ENCODE measurements around the gene NHS.

The NHS gene

DNA sequence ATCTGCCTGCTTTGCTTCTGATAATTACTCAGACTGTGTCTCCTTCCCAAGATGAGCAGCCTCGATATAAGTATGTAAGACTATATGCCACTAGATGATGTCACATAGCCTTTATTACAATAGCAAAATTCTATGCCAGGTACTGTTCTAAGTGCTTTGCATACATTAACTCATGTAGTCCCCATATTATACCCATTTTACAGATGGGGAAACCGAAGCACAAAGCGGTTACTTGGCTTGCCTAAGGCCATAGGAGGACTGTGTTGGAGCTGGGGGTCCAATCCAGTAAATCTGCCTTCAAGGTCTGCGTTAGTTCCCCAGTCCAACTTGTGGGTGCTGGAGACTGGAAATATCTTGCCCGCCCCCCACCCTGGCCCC is 361.5 kb downstream of the NHS start:
- no peak for DNase-seq (ENCODE audit: low read depth in 2 of 2)

DNA sequence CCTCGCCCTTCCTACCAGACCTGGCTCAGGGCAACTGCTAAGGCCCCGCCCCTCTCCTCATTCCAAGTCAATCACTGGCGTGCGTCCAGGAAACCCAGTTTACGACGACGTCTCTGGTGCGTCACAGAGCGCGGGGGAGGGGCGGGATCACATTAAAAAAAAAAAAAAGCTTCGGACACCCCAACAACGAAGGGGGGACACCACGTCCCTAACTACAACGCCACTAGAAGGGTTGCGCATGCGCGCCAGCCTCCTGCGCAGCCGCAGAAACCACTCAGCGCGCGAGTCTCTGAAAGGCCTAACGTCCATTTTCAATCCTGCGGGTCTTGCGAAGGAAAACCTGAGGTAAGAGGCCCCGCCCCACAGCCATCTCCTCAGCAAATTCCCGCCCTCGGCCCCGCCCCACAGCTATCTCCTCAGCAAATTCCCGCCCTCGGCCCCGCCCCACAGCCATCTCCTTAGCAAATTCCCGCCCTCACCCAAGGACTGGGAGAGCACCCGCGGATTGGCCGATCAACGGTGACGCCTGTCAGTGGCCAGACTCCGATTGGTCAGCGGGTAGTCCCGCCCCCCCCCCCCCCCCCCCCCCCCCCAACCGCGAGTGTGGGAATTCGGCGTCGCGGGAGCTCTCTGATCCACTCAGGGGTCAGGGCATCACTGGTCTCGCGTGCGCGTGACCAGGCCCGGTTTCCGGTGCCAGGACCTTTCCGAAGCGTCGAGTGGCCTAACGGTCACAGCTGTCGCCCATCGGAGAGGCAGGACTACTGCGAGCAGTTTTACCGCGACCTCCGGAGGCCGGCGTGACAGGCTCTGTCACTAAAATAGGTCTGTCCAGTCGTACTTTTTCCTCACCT is 362.1 kb downstream of the NHS start, which contains the start of gene SCML1:
Gene SCML1, plus strand, starts transcription at position 638 of the 854 bp plus-strand sequence. CDS start 6,694 bp downstream, outside the sequence.
- peak; percentile 82 to 84 for DNase-seq (ENCODE audit: low read depth in 2 of 2)

DNA sequence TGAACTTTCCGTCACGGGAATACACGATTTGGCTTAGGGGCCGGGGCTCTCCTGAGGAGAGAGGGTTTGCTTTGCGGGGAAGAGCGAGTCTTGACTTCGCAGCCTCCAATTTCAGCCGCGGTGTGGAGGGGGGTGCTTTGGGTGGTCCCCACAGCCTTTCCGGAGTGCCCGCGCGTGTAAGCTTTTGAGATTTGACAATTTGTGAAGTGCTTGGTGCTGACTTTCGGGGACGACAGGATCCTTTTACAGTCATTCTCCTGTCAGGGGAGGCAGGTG is 362.6 kb downstream of the NHS start:
- DNase-seq (ENCODE audit: low read depth in 2 of 2), result peak; percentile 7

DNA sequence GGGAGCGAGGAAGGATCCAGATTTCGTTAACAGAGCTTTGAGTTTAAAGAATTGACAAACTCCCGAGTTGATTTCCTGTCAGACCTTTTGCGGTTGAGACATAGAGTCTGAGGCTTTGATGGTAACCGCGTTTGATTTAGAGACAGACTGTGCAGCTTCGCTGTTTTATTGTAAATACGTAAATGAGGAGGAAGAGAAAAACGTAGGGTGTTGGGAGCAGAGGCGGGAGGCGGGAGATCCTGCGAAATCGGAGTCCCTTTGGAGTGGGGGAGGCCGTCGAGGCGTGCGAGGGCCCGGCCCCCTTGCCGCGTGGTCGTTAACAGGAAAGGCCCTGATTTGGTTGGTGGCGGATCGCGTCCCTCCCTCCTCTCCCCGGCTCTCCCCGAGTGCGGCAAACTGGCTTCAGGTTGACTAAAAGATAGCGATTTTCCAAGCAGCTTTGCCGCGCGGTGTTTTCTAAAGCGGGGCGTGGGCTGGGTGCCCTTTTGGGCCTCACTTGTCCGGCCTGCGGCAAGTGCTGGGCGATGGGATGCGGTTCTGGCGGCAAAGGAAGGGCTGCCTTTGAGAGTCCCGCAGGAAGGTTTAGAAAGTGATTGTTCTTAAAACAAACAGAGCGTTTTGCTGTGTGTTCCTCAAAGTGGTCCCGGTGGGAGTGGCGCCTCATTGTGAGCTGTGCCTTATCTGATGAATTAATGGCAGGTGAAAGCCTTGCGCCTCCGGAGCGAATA is 363.1 kb downstream of the NHS start:
- DNase-seq (ENCODE audit: low read depth in 2 of 2), result peak; percentile 12 to 24

DNA sequence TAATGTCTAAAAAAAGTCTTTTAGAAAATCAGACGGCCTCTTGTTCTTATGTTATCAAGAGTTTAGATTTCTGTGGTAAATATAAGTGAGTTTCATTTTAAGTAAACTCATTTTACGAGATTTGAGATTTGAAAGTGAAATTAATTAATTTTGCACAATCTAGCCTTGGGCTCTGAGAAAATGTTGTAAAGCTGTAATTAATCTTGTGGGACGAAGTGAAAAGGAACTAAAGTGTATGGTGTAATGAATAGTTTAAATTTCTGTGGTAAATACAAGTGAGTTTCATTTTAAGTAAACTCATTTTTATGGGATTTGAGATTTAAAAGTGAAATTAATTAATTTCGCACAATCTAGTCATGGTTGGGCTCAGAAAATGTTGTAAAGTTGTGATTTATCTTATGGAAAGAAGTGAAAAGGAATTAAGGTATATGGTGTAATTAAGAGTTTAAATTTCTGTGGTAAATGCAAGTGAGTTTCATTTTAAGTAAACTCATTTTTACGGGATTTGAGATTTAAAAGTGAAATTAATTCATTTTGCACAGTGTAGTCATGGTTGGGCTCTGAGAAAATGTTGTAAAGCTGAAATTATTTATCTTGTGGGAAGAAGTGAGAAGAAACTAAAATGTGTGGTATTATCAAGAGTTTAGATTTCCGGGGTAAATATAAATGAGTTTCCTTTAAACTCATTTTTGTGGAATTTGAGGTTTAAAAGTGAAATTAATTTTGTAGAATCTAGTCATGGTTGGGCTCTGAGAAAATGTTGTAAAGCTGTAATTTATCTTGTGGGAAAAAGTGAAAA is 363.9 kb downstream of the NHS start:
- no peak for DNase-seq (ENCODE audit: low read depth in 2 of 2)

DNA sequence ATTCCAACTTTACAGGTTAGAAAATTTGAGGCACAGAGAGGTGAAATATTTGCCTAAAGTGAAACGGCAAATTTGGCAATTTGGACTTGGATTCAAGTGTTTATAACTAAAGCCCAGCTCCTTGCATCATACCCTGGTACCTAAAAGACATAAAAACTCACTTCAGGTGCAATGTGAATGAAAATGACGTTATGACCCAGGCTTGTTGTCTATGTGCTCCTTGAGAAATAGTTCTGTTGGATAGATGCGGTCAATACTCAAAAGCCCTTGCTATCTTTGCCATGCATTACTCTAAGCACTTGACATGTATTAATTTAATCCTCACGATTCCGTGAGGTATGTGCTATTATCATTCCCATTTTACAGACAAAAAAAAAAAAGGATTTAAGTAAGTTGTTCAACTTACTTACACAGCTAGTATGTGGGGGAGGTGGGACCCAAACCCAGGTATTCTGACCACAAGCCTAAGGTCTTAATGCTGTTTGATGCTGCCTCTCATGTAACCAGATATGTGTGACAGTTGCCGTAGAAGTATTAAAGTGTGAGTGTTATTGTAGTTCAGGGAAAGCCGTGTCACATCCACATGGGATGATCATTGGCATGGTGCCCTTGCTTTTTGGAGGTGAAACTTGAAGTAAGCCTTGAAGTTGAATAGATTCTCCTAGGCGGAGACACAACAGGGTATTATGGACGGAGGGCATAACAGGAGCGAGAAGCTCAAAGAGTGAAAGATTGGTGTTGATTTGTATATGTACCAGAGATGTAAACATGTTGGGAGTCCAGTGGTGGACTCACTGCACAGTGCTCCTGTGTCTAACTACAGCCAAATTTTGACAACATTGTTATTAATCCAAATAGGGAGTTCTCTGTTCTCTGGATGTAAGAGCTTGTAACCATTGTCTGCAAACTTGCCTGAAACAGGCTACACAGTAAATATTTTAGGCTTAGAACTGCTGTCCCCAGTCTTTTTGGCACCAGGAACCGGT is 365.4 kb downstream of the NHS start:
- DNase-seq (ENCODE audit: low read depth in 2 of 2), result no peak

DNA sequence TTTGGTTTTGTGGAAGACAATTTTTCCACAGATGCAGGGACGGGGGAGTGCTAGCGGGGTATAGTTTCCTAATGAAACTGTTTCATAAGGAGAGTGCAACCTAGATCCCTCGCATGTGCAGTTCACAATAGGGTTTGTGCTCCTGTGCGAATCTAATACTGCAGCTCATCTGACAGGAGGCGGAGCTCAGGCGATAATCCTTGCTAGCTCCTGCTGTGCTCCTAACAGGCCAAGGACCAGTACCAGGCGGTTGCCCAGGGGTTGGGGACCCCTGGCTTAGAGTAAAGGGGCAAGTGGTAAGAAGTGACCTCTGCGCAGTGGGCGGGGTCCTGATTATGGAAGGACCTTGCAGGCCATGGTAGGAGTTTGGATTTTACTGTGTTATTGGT is 366.1 kb downstream of the NHS start:
- DNase-seq (ENCODE audit: low read depth in 2 of 2), result no peak

DNA sequence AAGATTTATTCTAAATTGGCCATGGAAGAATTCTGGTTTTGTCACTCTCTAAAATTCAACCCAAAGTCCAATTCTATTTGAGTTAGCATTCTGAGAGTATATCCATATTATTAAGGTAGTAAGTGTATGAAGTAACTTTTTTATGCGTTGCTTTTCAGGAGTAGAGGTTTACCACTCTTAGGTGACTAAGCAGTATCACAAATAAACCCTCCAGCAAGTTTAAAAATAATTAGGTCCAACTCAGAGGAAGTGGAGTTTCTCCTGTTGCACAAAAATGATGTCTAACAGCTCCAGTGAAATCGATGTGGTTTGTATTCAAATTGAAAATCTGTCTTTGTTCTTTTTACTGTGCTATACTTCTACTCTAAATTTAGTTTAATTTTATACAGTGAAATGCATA is 368.9 kb downstream of the NHS start:
- no peak for DNase-seq (ENCODE audit: low read depth in 2 of 2)

DNA sequence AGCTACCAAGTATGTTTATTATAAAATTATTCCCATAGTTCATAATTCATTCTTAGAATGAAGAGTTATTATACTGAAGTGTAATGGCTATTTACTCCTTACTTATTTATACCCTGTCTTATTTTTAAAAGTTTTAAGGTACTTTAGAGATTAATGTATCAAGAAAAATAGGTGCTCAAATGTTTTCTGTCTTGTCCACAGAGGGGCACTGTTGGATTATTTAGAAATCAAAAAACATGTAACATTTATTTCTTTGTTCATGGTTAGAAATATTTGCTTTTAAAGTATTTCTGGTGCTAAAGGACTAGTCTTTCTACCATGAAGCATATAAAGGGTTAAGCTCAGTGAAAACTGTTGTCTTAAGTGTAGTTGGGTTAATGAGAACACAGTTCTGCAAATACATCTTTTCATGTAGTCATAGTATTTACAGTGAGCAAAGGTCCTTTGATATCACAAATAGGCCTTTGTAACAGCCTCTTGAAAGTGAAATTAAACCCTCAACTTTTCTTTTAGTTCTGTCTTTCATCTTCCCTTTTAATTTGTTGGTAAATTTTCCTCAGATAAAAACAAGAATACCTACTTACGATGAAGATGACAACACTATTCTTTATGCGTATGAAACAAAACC is 370.0 kb downstream of the NHS start:
- DNase-seq (ENCODE audit: low read depth in 2 of 2), result no peak

DNA sequence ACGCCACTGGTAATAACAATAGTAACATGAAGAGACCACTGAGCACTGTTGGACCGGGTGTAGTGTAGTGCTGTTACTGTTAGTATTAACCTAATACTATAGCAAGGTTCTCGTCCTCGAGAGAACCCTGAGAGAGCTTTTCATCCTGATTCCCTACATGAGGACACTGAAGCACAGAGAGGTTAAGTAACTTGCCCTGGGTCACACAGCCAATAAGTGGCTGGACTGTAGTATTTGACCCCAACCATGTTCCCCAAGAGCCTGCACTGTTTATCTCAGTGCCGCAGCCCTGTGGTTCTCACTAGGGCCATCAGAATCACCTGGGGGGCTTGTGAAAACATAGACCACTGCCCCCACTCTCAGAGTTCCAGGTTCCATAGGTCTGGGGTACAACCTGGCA is 372.7 kb downstream of the NHS start:
- DNase-seq (ENCODE audit: low read depth in 2 of 2), result no peak

DNA sequence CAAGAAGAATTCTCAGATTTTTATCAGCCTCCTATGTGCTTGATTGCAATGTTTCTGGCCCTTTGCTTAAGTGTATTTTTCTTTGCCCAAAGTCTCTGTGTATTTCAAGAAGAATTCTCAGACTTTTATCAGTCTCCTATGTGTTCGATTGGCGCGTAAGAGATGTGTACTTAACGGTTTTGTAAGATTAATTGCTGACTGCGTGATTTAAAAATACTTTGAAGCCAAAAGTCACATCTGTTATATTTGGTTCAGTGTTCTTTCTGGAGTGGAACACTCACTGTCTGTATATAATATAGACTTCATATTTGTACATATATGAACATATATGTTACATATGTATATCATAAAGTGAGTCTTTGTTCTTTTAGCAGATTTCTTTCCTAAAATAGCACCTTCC is 373.7 kb downstream of the NHS start:
- no peak for DNase-seq (ENCODE audit: low read depth in 2 of 2)

DNA sequence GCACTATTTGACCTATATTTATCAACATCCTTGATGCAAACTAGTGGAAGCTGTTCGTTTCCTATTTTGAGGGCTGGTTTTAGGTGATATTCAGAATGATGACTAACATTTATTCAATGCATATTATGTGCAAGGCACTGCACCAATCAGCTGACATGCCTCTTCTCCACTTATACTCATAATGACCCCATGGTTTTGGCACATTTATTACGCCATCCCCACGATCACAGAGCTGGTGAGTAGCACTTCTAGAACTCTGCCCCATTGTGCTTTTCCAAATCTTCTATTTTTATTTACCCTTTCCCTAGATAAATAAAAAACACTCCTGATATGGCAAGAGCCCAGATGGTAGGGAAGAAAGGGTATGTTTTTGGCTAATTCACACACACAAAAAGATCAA is 375.4 kb downstream of the NHS start:
- no peak for DNase-seq (ENCODE audit: low read depth in 2 of 2)

DNA sequence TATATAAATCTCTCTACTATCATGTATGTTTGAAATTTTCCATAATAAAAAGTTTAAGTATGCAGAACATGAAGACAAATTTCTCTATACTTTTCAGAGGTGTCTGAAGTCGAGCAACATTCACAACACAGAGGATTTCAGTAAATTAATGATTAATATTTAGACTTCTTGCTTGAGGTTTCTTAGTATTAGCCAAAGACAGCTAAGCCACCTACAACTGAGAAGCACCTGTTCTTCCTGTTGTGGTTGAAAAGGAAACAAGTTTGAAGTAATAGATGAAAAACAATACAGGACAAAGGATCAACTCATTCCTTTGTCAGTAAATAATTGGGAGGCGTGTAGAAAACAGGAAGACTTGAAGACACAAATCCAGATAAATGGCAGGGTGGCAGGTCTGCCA is 383.4 kb downstream of the NHS start:
- no peak for DNase-seq (ENCODE audit: low read depth in 2 of 2)

DNA sequence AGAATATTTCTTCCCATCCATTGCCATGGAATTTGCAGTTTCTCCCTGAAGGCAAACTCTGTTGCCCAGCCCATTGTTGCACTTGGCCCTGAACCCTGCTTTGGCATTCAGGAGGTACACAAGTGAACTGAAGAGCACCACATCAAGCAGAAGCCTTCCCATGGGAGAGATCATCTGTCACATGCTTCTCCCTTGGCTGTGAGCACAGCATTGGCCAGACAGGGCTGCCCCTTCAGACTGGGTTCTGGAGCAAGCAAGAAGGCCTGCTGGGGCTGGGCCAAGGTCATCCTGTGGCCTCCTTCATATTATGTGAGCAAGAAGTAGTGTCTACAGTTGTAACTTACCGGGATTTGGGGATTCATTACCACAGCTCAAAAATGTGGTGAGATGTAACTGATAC is 385.0 kb downstream of the NHS start:
- no peak for DNase-seq (ENCODE audit: low read depth in 2 of 2)

DNA sequence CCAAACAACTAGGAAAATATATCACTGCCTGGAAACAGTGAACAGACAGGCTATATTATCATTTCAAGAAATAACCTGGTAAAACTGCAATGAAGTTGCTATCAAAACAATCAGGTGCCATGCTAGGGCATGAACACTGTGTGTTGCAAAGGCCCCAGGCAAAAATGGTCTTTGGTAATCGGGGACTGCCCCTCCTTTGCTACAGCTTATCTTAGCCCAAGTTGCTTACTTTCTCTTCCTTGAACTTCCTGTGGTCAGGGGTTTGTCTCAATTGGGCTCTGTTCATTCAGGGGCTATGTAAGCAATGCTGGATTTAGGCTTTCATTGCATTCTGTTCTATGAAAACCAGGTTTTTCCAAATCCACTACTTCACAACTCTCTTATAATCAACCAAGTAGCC is 392.7 kb downstream of the NHS start:
- DNase-seq (ENCODE audit: low read depth in 2 of 2), result no peak

DNA sequence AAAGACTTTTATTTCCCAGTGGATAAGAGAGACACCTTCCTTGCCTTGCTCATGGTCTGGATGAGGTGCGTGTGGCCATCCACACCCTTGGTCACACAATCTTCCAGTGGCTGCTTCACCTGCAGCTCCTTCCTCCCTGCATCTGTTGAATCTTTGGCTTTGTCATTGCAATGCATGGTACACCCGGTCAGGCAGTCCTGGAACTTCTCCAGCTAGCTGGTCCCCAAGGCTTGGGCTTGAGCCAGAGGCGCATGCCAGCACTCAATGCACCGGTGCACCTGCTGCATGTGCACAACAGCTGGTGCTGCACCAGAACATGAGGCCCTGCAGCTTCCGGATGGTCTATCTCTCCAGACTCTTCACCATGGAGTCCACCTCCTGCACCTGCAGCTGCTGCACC is 394.0 kb downstream of the NHS start:
- no peak for DNase-seq (ENCODE audit: low read depth in 2 of 2)

DNA sequence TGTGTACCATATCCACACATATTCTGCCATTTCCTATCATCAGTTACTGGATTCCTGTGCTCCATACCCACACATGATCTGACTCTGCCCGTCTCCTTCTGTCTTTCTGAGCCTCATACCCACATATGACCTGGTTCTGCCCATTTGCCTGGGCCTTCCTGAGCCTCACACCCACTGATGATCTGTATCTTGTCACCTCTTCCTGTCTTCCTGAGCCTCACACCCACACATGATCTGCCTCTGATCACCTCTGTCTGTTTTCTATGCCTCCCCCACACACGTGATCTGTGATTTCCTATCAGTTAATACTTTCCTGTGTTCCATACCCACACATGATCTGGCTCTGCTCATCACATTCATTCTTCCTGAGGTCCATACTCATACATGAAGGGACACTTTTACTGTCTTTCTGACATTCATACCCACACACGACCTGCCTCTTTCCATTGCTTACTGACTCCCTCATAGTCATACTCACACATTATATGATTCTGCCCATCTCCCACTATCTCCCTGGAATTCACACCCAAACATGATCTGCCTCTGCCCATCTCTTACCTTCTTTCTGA is 394.8 kb downstream of the NHS start:
- DNase-seq (ENCODE audit: low read depth in 2 of 2), result peak in 1 of 2 donors; percentile 12

DNA sequence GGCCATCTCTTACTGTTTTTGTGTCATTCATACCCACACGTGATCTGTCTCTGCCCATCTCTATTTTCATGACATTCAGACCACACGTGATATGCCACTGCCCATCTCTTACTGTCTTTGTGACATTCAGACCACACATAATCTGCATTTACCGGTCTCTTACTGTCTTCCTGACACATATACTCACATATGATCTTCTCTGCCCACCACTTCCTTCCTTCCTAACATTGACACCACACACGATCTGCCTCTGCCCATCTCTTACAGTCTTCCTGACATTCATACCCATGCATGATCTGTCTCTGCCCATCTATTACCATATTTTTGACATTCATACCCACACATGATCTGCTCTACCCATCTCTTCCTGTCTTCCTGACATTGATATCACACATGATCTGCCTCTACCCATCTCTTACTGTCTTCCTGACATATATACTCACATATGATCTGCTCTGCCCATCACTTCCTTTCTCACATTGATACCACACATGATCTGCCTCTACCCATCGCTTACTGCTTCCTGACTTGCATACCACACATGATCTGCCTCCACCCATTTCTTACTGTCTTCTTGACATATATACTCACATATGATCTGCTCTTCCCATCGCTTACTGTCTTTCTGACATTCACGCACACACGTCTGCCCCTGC is 398.3 kb downstream of the NHS start:
- no peak for DNase-seq (ENCODE audit: low read depth in 2 of 2)

DNA sequence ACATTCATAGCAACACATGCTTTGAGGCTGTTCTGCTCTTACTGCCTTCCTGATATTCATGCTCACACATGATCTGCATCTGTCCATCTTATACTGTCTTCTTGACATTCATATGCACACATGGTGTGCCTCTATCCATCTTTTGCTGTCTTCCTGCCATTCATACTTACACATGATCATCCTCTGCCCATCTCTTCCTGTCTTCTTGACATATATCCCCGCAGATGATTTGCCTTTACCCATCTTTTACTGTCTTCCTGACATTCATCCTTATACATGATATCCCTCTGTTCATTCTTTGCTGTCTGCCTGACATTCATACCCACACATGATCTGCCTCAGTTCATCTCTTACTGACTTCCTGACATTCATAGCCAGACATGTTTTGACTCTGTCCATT is 399.1 kb downstream of the NHS start:
- DNase-seq (ENCODE audit: low read depth in 2 of 2), result no peak

DNA sequence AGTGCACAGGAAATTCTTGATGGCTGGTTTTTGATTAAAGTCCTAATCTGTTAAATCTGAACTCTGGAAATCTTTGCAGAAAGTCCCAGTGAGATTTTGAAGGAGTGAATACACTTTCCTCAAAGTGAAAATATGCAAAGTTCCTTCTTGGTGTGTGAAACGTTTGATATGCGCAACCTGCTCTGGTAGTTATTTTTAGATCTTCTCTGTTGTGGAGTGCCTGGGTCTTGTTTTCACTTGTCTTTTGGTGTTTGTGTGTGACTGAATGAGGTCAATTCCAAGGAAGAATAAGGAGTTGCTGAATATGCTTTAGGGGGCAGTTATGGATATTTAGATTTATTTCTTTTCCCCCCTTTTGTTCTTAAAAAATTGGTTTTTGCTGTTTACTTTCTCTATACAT is 404.0 kb downstream of the NHS start:
- DNase-seq (ENCODE audit: low read depth in 2 of 2), result no peak
